GM18498 (cell line): ENCODE measurements around the gene SERPINI1.
A peak's percentile ranks its signal among the peaks of the same experiment; 100 is the strongest.
"Not testable (repeated sequence)": the region's sequence is repeated elsewhere in the genome, so short reads cannot be mapped to it uniquely, and the experiment has no call there.

Experiments
- ATAC-seq: cut with Tn5 transposase; IDR thresholded peaks from one replicate; pipeline ENCODE4 v1.9.1; 2021; ENCODE audit warnings: mild to moderate bottlenecking, moderate library complexity; ENCODE audit not compliant: unreplicated experiment

SERPINI1 gene

GRCh38 chr3:167783781-167784180, 48.3 kb downstream of the SERPINI1 start:
- ATAC-seq, result no peak

DNA sequence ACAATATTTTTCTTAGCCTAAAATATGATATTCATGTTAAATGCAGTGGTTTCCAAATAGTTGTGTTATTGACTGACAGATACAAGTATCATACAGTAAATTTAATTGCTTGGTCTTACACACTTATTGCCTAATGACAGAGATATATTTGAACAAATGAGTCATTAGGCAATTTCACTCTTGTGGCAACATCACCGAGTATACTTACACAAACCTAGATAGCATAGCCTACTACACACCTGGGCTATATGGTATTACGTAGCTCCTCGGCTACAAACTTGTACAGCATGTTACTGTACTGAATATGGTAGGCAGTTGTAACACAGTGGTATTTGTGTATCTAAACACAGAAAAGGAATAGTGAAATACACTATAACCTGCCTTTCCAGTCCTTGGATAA, 50.3 kb downstream of the SERPINI1 start:
- no peak for ATAC-seq

GRCh38 chr3:167787440-167787839, 51.9 kb downstream of the SERPINI1 start:
- ATAC-seq, result no peak

GRCh38 chr3:167798443-167798842, 62.9 kb downstream of the SERPINI1 start:
- peak; percentile 88 for ATAC-seq

GRCh38 chr3:167808910-167809309, 73.4 kb downstream of the SERPINI1 start:
- ATAC-seq, result no peak

- no peak for ATAC-seq
Measured at GRCh38 chr3:167810236-167810635, 74.7 kb downstream of the SERPINI1 start.

- ATAC-seq, result no peak
Measured at GRCh38 chr3:167811031-167811430, 75.5 kb downstream of the SERPINI1 start.

DNA sequence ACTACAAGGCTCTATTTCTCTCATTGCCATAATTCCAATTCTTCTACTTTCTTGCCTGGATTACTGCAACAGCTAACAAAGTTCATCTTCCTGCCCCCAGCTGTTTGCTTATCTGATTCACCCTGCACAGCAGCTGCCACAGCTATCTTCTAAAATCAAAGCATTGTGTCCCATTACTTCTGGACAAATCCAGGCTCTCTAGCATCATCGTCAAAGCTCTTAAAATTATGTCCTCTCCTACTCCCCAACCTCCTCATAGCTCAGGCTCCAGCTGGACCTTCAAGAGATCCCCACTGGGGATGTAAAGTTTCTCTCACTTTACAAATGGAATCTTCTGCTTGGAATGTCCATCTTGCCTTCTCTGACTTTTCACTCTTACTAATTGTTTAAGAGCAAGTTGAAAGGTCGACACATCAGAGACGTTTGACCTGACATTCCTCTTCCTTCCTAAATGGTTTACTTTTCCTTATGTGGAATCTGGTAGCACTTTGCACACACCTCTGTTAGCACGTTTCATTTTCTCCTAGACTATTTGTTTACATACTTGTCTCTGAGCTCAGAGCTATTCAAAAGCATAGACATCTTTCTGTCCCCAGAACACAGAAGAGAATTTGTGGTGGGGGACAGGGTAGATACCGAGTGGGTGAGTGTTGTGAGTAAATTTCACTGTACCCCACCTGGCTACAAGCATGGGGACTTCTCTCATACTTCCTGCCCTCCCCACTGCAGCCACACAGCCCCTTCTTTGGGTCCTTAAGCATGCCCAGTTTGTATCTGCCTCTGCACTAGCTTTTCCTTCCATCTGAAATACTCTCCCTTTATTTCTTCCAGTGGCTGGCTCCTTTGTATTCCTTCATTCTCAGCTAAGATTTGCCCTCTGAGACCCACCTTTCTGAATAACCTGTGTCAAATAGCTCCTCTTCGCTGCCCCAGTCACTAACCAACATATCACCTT, 77.9 kb downstream of the SERPINI1 start:
- ATAC-seq, result no peak

DNA sequence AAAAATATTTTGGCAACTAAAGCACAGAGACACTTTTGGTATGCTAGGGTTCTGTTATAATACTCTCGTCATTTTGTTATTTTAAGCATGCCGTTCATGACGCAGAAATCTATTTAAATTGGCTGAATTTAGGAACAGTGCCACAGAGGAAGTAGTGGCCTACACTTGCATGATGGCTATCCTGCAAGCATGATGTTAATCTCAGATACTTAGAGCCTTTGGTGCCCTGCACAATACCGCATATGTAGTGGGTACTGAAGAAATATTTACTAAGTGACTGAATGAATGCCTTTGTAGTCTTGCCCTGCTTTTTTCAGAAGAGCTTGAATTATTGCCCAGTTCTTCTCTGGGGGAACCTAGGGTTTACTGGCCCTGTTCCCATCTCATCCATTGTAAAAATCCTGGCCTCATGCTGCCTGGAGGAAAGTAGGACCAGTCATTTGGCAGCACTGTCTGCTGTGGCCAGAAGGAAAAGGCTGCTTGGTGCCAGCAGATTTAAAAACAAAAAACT, 79.0 kb downstream of the SERPINI1 start:
- ATAC-seq, result no peak

- no peak for ATAC-seq
Measured at GRCh38 chr3:167816953-167817352, 81.4 kb downstream of the SERPINI1 start.

DNA sequence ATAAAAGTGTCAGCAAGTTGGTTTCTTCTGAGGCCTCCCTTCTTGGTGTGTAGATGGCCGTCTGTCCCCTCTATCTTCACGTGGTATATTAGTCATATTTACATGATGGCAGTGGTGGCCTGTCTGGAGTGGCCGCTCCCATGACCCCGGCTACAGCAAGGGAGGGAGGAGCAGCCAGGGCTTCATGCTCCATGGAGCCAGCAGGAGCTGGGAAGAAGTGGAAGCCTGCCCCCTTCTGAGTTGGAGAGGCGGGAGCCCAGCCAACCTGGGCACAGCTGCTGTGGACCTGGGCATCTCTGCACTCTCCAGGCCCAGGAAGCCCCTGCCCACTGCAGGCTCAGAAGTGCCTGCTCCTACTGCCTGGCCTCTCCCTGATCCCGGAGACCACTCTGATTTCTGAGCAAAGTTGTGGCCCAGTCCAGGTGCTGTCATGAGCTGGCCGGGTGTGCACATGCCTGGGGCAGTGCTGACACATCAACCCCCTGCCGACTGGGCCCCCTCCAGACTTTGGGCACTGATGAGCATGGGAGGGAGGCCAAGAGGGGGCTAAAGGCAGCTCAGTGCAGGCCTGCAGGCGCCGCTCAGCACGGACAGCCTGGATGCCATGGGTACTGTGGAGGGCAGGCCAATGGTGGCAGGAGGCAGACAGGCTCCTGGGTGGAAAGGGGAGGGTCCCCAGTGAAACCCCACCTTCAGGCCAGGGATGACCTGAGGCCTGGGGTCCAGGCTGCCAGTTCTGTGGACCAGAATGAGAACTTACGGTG, 84.8 kb downstream of the SERPINI1 start:
- no peak for ATAC-seq

GRCh38 chr3:167821248-167821805, 85.8 kb downstream of the SERPINI1 start:
- no peak for ATAC-seq

DNA sequence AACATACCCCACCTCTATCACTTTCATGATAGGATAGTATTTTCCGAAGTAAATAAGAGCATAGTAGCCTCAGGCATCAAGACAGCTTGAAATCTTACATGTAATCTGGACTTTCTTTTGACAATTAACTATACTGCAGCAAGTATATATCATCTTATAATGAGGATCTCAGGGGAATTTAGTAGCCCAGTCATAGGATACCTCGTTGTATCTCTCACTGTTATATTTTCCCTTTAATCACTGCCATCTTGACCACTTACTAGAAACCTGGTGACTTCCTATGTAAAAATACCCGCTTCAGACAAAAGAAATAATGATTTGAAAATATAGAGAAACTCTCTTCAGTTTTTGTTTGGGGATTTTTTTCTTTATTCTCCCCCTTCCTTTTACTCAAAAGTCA, 88.2 kb downstream of the SERPINI1 start:
- ATAC-seq, result no peak

- ATAC-seq, result not testable (repeated sequence)
Measured at GRCh38 chr3:167827588-167827987, 92.1 kb downstream of the SERPINI1 start.

GRCh38 chr3:167829071-167829470, 93.5 kb downstream of the SERPINI1 start:
- ATAC-seq, result no peak

- ATAC-seq, result peak; percentile 72
Measured at GRCh38 chr3:167830007-167830406, 94.5 kb downstream of the SERPINI1 start.

GRCh38 chr3:167835359-167835758, 99.8 kb downstream of the SERPINI1 start:
- no peak for ATAC-seq

DNA sequence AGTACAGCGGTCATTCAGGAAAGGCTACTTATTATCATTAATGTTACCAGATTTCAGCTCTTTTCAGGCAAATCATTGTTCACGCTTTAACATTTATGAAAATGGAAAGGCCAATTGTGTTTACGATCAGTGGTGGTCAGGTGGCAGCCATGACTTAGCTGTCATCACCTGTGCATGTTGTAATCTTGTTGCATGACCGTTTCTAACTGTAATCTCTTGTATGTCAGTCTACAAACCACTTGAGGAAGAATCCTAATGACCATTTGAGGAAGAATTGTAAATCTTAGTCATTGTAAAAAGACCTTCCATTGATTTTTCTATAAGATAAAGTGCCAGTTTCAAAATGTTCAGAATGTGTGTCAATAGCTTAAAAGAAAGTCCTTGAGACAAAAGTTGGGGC, 100.4 kb downstream of the SERPINI1 start:
- no peak for ATAC-seq

DNA sequence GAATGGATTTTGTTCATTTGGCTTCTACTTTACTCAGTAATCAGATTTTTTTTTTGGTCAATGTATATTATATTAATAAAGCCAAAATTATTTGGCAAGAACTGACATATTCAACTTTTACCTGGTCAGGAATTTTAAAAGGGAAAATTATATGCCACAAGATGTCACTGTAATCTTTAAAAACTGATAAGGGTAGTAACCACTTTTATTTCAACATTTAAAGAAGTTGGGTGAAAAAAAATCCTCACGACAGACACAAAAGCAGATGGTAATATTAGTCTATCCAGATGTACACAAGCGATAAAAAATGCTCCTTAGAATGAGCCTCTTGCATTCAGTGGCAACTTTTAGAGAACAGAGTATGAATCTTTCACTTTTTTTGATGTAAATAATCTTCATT, 101.9 kb downstream of the SERPINI1 start:
- no peak for ATAC-seq

GRCh38 chr3:167839460-167840134, 104.1 kb downstream of the SERPINI1 start:
- ATAC-seq, result peak; percentile 57

DNA sequence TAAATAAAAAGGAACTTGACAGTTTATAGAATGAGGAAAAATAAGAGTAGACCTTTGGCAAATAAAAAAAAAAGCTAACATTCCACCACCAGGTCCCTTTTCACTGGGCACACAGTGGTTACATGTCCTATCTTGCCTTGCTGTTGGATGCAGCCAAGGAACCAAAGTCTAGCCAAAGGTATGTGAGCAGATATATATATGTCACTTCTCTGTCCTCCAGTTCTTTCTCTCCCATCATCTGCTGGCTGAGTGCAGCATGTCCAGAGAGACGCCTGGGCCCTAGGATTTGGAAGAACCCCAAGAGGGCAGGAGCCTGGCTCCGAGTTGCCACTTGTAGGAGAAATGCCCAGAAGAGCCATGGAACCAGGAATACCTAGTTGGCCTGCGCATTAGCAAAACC, 104.7 kb downstream of the SERPINI1 start:
- ATAC-seq, result no peak
